ENCODE data around the gene PIGR.
"Not testable (repeated sequence)": the region's sequence is repeated elsewhere in the genome, so short reads cannot be mapped to it uniquely, and the experiment has no call there.

Gene PIGR

DNA sequence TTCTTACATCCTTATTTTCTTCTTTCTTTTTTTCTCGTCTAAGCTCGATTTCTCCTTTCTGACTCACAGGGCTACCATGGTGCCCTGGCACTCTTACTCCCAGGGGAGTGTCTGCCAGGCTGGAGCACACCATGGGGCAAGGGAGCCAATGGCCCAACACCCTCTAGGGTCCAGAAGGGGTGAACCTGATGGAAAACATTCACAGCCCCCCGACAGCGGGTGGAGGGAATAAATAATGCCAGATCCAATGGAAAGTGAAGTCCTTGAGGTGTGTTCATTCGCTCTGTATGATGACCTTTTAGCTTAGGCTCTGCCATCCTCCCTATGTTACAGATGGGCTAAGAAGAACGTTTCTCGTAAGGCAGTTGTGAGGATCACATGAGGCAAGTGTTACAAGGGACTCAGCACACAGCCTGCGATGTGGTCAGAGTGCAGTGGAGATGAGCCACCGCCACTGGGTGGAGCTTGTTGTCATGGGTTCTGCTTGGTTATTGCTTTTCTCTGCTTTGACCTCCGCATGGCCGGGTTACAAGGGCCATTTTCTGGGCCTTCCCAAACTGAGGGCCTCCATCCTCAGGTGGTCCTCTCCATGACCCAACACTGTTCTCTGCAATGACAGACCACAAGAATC is 21.0 kb downstream of the PIGR start:
- TF ChIP-seq, protein P1, sequence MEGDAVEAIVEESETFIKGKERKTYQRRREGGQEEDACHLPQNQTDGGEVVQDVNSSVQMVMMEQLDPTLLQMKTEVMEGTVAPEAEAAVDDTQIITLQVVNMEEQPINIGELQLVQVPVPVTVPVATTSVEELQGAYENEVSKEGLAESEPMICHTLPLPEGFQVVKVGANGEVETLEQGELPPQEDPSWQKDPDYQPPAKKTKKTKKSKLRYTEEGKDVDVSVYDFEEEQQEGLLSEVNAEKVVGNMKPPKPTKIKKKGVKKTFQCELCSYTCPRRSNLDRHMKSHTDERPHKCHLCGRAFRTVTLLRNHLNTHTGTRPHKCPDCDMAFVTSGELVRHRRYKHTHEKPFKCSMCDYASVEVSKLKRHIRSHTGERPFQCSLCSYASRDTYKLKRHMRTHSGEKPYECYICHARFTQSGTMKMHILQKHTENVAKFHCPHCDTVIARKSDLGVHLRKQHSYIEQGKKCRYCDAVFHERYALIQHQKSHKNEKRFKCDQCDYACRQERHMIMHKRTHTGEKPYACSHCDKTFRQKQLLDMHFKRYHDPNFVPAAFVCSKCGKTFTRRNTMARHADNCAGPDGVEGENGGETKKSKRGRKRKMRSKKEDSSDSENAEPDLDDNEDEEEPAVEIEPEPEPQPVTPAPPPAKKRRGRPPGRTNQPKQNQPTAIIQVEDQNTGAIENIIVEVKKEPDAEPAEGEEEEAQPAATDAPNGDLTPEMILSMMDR (conservative IDR thresholded peaks at IDR 0.05; ENCODE audit: low read length): no peak
- H3K4me3 ChIP-seq (ENCODE audit: low read length): no peak overlapping the region
- no peak for DNase-seq (ENCODE audit: low read depth)

DNA sequence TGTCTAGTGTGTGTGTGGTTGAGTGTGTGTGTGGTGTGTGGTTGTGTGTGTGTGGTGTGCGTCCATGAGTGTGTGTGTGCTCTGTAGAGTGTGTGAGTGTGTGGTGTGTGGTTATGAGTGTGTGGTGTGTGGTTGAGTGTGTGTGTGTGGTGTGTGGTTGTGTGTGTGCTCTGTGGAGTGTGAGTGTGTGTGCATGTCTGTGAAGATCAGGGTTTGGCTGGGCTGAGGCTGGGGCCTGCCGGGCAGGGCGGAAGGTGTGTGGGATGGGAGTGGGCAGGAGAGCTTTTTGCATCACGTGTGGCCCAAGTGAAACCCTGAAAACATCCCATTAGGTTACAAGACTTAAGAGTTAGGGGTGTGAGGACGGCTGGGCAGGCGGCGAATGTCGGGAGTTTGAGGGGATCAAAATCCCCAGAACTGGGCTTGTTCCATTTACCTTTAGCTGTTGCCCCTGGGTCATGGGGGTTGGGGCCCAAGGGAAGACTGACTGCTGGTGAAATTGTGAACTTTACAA is 21.6 kb downstream of the PIGR start:
- TF ChIP-seq, protein P1 (conservative IDR thresholded peaks at IDR 0.05; ENCODE audit: low read length): no peak
- H3K4me3 ChIP-seq (ENCODE audit: low read length): no peak overlapping the region
- DNase-seq (ENCODE audit: low read depth): no peak

DNA sequence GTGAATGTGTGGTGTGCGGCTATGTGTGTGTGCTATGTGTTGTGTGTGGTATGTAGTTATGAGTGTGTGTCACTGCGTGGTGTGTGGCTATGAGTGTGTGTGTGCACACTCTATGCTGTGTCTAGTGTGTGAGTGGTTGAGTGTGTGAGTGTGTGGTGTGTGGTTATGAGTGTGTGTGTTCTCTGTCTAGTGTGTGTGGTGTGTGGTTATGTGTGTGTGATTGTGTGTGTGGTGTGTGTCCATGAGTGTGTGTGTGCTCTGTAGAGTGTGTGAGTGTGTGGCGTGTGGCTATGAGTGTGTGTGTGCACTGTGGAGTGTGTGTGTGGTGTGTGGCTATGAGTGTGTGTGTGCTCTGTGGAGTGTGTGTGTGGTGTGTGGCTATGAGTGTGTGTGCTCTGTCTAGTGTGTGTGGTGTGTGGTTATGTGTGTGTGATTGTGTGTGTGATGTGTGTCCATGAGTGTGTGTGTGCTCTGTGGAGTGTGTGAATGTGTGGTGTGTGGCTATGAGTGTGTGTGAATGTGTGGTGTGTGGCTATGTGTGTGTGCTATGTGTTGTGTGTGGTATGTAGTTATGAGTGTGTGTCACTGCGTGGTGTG is 22.2 kb downstream of the PIGR start:
- not testable (repeated sequence) for DNase-seq (ENCODE audit: low read depth)

DNA sequence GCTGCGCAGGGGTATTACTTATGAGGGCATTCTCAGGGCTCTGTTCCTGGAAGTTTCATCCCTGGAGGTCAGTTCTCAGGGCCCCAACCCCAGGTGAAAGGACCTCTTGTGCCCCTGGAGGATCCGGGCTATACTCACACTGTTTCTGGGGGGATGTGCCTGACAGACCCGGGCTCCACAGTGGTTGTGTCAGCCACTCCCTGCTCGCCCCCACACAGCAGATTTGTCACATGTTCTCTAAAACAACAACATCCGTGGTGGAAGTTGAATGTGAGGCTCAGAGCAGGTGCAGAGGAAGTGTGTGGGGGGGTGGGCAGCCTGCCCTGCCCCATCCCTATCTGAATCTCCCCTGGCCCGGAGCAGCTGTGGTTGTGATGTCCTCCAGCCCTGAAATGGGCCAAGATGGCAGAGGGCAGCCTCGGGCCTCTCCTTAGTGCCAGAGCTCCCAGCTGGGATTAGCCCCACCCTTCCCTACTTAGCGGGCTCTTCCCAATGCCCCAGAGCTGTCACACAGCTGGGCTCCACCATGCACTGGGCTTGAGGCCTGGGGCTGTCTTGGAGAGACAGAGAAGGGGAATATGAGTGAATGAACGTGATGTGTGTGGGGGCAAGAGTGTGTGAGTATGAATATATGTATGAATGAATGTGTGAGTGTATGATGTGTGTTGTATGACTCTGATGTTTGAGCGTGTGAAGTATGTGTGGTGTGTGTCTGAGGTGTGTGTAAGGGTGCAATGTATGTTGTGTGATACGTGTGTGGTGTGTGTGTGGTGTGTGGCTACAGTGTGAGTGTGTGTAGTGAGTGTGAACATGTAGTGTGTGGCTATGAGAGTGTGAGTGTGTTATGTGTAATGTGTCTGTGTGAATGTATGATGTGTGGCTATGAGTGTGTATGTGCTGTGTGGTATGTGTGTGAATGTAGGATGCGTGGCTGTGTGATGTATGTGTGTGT is 23.0 kb downstream of the PIGR start:
- TF ChIP-seq, protein P1 (conservative IDR thresholded peaks at IDR 0.05; ENCODE audit: low read length): no peak
- no peak overlapping the region for H3K4me3 ChIP-seq (ENCODE audit: low read length)
- DNase-seq (ENCODE audit: low read depth): no peak

More for the DNA sequence above, 22.2 kb downstream of the PIGR start:
- H3K4me3 ChIP-seq (ENCODE audit: low read length): not testable (repeated sequence)

DNA sequence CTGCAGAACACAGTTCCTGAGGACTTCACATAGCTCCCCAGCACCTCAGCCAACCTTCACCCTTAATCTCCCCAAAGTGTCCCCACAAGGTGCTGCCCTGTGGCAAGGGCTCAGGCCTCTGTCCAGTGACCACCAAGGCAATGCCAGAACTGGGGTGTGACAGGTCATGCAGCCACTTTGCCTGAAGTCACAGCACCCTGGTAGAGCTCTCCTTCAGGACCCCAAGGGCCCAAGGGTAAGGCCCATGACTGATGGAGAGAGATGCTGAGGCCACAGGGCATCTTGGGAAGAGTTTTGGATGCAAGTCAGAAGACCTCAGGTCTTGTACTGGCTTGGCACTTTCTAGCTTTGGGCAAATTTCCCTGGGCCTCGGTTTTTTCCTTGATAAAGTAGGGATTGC is 23.7 kb downstream of the PIGR start:
- H3K4me3 ChIP-seq (ENCODE audit: low read length): no peak overlapping the region
- no peak for DNase-seq (ENCODE audit: low read depth)
- TF ChIP-seq, protein P1 (conservative IDR thresholded peaks at IDR 0.05; ENCODE audit: low read length): no peak

DNA sequence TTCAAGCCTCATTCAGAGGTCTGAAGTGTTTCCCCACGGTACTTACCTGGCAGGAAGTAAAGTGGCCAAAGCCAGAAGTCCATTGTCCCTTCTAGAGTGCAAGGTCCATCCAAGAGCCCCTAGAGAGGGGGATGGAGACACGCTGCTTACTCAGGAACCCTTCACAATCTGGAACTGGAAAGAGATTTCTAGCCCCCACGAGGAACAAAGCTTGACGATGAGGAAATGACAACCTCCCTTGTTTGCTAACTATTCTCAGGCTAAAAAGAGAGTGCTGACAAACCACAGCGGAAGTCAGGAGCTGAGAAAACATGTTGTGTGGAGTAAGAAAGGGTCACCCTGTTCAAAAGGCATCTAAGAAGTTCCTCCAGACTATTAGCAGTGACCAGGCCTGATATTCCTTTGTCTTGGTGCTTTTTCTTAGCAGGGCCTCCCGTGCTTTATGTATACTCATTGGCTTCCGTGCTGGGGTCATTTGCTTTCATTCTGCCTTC is 24.4 kb downstream of the PIGR start, which contains the start of gene FCMR:
TSS of gene FCMR (minus strand) at position 170 of the 494 bp plus-strand sequence. CDS start at position 83, 87 bp downstream.
- TF ChIP-seq, protein P1 (conservative IDR thresholded peaks at IDR 0.05; ENCODE audit: low read length): no peak
- H3K4me3 ChIP-seq (ENCODE audit: low read length): no peak within 1 kb of the TSS
- no peak for DNase-seq (ENCODE audit: low read depth)

DNA sequence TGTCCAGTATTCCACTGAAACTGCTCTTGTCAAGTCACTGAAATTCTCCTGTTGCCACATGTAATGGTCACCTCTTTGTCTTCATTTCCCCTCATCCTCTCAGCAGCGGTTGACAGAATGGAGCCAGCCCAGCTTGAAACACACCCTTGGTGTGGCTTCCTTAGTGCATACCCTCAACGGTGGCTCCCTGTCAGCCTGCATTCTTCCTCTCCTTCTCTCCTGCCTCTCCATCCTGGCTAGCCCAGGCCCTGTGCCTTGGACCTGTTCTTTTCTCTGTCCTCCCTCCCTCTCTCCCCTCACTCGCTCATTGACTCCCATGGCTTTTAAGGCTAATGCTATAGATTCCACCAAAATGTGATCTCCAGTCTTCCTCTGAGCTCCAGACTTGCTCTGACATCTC is 28.2 kb downstream of the PIGR start:
- H3K4me3 ChIP-seq (ENCODE audit: low read length): no peak overlapping the region
- TF ChIP-seq, protein P1 (conservative IDR thresholded peaks at IDR 0.05; ENCODE audit: low read length): no peak
- DNase-seq (ENCODE audit: low read depth): no peak
